GM12878 (cell line): ENCODE data around the gene ADAM11. TPM values are rescaled to one million over a fixed set of nuclear protein-coding genes. Genes with fewer than 3 reads are reported as not detected.

Source experiments
- ATAC-seq: fragments of 200-7000 bp; cut with Tn5 transposase; 3 replicates; pipeline ENCODE4 v1.9.1; 2020; ENCODE audit warnings: mild to moderate bottlenecking, moderate library complexity
- BruUV-seq: library from RNA; stranded (reverse); fragments of 400-500 nt; replicated peaks from 2 replicates; lab custom pipeline; 2021; lab: Mats Ljungman, UMichigan
- CTCF ChIA-PET: fragments of 300-600 bp; sonication (Branson Sonifier 250); formaldehyde crosslinking; extraction: SDS; loops from one replicate; lab custom pipeline; 2021; ENCODE audit warnings: inconsistent platforms; lab: Yijun Ruan, JAX
- POLR2A ChIA-PET: fragments of 350-600 bp; formaldehyde crosslinking; extraction: SDS; loops from one replicate; lab custom pipeline; 2021; ENCODE audit warnings: inconsistent platforms; lab: Charles Lee
- RAD21 ChIA-PET: fragments of 300-600 bp; sonication (Branson Sonifier 250); formaldehyde crosslinking; loops from one replicate; lab custom pipeline; 2023; ENCODE audit warnings: antibody characterized with exemption; ENCODE audit not compliant: unreplicated experiment; lab: Charles Lee
- SMC1A ChIA-PET: fragments of 300-600 bp; sonication (Branson Sonifier 250); formaldehyde crosslinking; loops from one replicate; lab custom pipeline; 2023; ENCODE audit not compliant: unreplicated experiment, uncharacterized antibody; lab: Charles Lee
- DNase-seq: peaks from one replicate; pipeline ENCODE4 v3.0.0-alpha.2; 2011; ENCODE audit warnings: low read depth, low spot score
- FAIRE-seq: peaks from 3 replicates; lab custom pipeline; 2011; peaks lifted over from hg19 to GRCh38; lab: Jason Lieb, UNC
- H2AFZ ChIP-seq: 2 replicates; pipeline ENCODE4 v1.6.0; 2011; ENCODE audit warnings: low read depth, low read length, control low read depth; ENCODE audit not compliant: control insufficient read depth
- H3K27ac ChIP-seq: 2 replicates; pipeline ENCODE4 v1.5.1; 2011; ENCODE audit warnings: control low read depth; ENCODE audit not compliant: control insufficient read depth, insufficient read depth
- H3K27me3 ChIP-seq, 2 experiments: replicated peaks in 1 of 2; 2 replicates each; pipeline versions ENCODE4 v1.6.0 to v1.6.1; 2011; ENCODE audit warnings: low read length in 1 of 2; ENCODE audit not compliant: control insufficient read depth in 2 of 2, insufficient read depth in 2 of 2
- H3K36me3 ChIP-seq, 2 experiments: 2 replicates each; pipeline ENCODE4 v1.5.1; 2011; ENCODE audit warnings: low read length in 1 of 2; ENCODE audit not compliant: control insufficient read depth in 2 of 2, insufficient read depth in 2 of 2
- H3K4me1 ChIP-seq: 2 replicates; pipeline ENCODE4 v1.6.1; 2011; ENCODE audit warnings: mild to moderate bottlenecking, low read length, moderate library complexity, mixed read lengths; ENCODE audit not compliant: control insufficient read depth, insufficient read depth
- H3K4me2 ChIP-seq: 2 replicates; pipeline ENCODE4 v1.6.0; 2011; ENCODE audit warnings: control low read depth; ENCODE audit not compliant: control insufficient read depth, insufficient read depth
- H3K4me3 ChIP-seq: fragments of 200-600 bp; sonication (generic); 2 replicates; pipeline ENCODE4 v1.5.1; 2016
- H3K79me2 ChIP-seq: 2 replicates; pipeline ENCODE4 v1.6.0; 2011; ENCODE audit warnings: low read length; ENCODE audit not compliant: control insufficient read depth, insufficient read depth
- H3K9ac ChIP-seq: 2 replicates; pipeline ENCODE4 v1.8.0; 2011; ENCODE audit warnings: low read length, control low read depth, mixed read lengths; ENCODE audit not compliant: control insufficient read depth, insufficient read depth
- H3K9me3 ChIP-seq: replicated peaks from 3 replicates; pipeline ENCODE4 v1.5.1; 2011; ENCODE audit warnings: mild to moderate bottlenecking, low read length; ENCODE audit not compliant: control insufficient read depth, insufficient read depth
- H4K20me1 ChIP-seq: 2 replicates; pipeline ENCODE4 v1.6.0; 2011; ENCODE audit not compliant: control insufficient read depth, insufficient read depth
- FOS ChIP-seq: IDR thresholded peaks from 3 replicates; pipeline ENCODE4 v1.6.1; 2011; ENCODE audit warnings: borderline replicate concordance; ENCODE audit not compliant: insufficient read length; ENCODE audit errors: extremely low read depth
- HDGF ChIP-seq: fragments of 450-650 bp; IDR thresholded peaks from 2 replicates; pipeline ENCODE4 v1.6.1; 2016; ENCODE audit warnings: antibody characterized with exemption
- KDM1A ChIP-seq: fragments of 200-600 bp; sonication (generic); IDR thresholded peaks from 2 replicates; pipeline ENCODE4 v1.6.1; 2016; ENCODE audit warnings: borderline replicate concordance
- NBN ChIP-seq: fragments of 450-650 bp; IDR thresholded peaks from 2 replicates; pipeline ENCODE4 v1.6.1; 2016
- NRF1 ChIP-seq: conservative IDR thresholded peaks from 2 replicates; pipeline ENCODE4 v1.6.1; 2011; ENCODE audit warnings: mild to moderate bottlenecking, low read depth, low read length, improper control_type of control experiment
- in situ Hi-C: fragments of 300-500 bp; cut with MboI; formaldehyde crosslinking; loops from 9 replicates; pipeline ENCODE4 v1.14.3; 2018; ENCODE audit warnings: mixed read lengths
- intact Hi-C: fragments of 100-400 bp; cut with micrococcal nuclease; formaldehyde crosslinking; loops from one replicate; pipeline ENCODE4 v1.14.2; 2022; ENCODE audit not compliant: unreplicated experiment
- polyA plus RNA-seq, 11 experiments: library from polyadenylated mRNA; depleted of rRNA in 4 of 11; unstranded in 6 of 11; stranded (reverse) in 5 of 11; fragments of >200 nt; fragmentation: Nextera tagmentation in 4 of 11; fragmentation: Illumina TruSeq in 1 of 11; extraction: Ambion mirVana in 4 of 11; extraction: Trizol in 1 of 11; gene quantifications; 1 replicate in 1 of 11; 2 replicates in 10 of 11; pipeline versions ENCODE4 v1.2.1 to v1.2.3, GENCODE V29; 2011 to 2016; ENCODE audit warnings: inconsistent platforms in 2 of 11, missing spikeins in 2 of 11, low read depth in 1 of 11
- total RNA-seq, 4 experiments: library from RNA; depleted of rRNA in 3 of 4; stranded (reverse); fragments of >200 nt in 3 of 4; fragmentation: Illumina TruSeq in 1 of 4; extraction: Trizol in 1 of 4; gene quantifications; 2 replicates each; pipeline versions ENCODE4 v1.2.1 to v1.2.3, GENCODE V29; 2013 to 2021
- TF ChIP-seq, protein P1 (sequence below): fragments of 450-650 bp; IDR thresholded peaks from 2 replicates; pipeline ENCODE4 v1.6.1; 2017; ENCODE audit warnings: mild to moderate bottlenecking, moderate library complexity
- TF ChIP-seq, protein P2 (sequence below): fragments of 450-650 bp; conservative IDR thresholded peaks from 2 replicates; pipeline ENCODE4 v1.6.1; 2017; ENCODE audit warnings: mild to moderate bottlenecking, moderate library complexity
- TF ChIP-seq, protein P3 (sequence below): IDR thresholded peaks from 2 replicates; pipeline ENCODE4 v1.6.1; 2012; ENCODE audit warnings: low read depth, low read length, improper control_type of control experiment

Gene ADAM11
- total and polyA plus RNA-seq, 10 of the 15 experiments (the other 5 are each of a cell fraction or from before 2014, with no cell fraction given), result 0.03 to 0.37 (median 0.06) TPM; not detected in 3

DNA sequence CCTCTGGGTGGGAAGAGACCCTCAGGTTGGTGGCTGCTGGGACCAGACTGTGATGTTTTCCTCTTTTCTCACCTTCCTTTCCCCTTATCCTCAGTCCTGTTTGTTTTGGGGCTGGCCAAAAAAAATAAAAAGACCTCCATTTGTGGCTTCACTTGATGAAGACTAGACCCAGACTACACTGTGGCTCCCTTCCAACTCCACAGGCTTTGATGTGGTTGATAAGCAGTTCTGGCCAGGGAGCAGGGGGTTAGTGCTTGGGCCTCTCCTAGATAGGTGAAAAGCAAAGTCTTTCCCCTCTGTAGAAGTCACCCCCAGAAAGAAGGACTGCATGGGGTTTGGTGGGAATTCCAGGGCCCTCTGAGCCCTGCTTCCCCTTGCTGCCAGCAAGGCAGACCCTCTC lies 11.2 kb upstream of the ADAM11 start:
- no peaks in the 10 kb centered on the region for H3K27me3 ChIP-seq
- H3K4me3 ChIP-seq, result no peak overlapping the region
- BruUV-seq, result no TSS peak
- ATAC-seq, result no peak
- no peak overlapping the region for H3K9ac ChIP-seq
- CTCF ChIA-PET, result no interaction called here
- intact Hi-C loops, result no loop called here
- H3K36me3 ChIP-seq, result peaks cover 4 to 14% of the 10 kb centered on the region in 2 experiments
- TF ChIP-seq NRF1 (no peak), KDM1A (no peak), FOS (no peak), NBN (no peak), HDGF (no peak)
- TF ChIP-seq, protein P1, sequence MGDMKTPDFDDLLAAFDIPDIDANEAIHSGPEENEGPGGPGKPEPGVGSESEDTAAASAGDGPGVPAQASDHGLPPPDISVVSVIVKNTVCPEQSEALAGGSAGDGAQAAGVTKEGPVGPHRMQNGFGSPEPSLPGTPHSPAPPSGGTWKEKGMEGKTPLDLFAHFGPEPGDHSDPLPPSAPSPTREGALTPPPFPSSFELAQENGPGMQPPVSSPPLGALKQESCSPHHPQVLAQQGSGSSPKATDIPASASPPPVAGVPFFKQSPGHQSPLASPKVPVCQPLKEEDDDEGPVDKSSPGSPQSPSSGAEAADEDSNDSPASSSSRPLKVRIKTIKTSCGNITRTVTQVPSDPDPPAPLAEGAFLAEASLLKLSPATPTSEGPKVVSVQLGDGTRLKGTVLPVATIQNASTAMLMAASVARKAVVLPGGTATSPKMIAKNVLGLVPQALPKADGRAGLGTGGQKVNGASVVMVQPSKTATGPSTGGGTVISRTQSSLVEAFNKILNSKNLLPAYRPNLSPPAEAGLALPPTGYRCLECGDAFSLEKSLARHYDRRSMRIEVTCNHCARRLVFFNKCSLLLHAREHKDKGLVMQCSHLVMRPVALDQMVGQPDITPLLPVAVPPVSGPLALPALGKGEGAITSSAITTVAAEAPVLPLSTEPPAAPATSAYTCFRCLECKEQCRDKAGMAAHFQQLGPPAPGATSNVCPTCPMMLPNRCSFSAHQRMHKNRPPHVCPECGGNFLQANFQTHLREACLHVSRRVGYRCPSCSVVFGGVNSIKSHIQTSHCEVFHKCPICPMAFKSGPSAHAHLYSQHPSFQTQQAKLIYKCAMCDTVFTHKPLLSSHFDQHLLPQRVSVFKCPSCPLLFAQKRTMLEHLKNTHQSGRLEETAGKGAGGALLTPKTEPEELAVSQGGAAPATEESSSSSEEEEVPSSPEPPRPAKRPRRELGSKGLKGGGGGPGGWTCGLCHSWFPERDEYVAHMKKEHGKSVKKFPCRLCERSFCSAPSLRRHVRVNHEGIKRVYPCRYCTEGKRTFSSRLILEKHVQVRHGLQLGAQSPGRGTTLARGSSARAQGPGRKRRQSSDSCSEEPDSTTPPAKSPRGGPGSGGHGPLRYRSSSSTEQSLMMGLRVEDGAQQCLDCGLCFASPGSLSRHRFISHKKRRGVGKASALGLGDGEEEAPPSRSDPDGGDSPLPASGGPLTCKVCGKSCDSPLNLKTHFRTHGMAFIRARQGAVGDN, result no peak
- TF ChIP-seq, protein P2, sequence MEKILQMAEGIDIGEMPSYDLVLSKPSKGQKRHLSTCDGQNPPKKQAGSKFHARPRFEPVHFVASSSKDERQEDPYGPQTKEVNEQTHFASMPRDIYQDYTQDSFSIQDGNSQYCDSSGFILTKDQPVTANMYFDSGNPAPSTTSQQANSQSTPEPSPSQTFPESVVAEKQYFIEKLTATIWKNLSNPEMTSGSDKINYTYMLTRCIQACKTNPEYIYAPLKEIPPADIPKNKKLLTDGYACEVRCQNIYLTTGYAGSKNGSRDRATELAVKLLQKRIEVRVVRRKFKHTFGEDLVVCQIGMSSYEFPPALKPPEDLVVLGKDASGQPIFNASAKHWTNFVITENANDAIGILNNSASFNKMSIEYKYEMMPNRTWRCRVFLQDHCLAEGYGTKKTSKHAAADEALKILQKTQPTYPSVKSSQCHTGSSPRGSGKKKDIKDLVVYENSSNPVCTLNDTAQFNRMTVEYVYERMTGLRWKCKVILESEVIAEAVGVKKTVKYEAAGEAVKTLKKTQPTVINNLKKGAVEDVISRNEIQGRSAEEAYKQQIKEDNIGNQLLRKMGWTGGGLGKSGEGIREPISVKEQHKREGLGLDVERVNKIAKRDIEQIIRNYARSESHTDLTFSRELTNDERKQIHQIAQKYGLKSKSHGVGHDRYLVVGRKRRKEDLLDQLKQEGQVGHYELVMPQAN, result no peak
- TF ChIP-seq, protein P3, sequence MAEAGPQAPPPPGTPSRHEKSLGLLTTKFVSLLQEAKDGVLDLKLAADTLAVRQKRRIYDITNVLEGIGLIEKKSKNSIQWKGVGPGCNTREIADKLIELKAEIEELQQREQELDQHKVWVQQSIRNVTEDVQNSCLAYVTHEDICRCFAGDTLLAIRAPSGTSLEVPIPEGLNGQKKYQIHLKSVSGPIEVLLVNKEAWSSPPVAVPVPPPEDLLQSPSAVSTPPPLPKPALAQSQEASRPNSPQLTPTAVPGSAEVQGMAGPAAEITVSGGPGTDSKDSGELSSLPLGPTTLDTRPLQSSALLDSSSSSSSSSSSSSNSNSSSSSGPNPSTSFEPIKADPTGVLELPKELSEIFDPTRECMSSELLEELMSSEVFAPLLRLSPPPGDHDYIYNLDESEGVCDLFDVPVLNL, result no peak
- TF ChIP-seq, all 136 proteins: peak for 0
- FAIRE-seq (no peak), DNase-seq (no peak)
- Histone ChIP-seq H4K20me1 (no peaks in the 10 kb centered on the region), H3K4me2 (no peak overlapping the region), H3K9me3 (no peaks in the 10 kb centered on the region), H3K79me2 (no peaks in the 10 kb centered on the region), H3K4me1 (no peaks in the 10 kb centered on the region), H3K27ac (no peak overlapping the region), H2AFZ (no peak overlapping the region)
- RAD21 ChIA-PET, result no interaction called here
- in situ Hi-C loops, result no loop called here
- POLR2A ChIA-PET, result no interaction called here
- SMC1A ChIA-PET, result no interaction called here
